Mesenchymal stem cell (in vitro differentiated cells and primary cell): ENCODE results near the gene EVL.

Source experiments
- DNase-seq: peaks from one replicate; pipeline ENCODE4 v3.0.0-alpha.2; 2013
- H2AFZ ChIP-seq: one replicate; pipeline ENCODE4 v1.6.1; 2013; ENCODE audit warnings: low read depth, mild to moderate bottlenecking, control low read depth, inconsistent platforms, low read length, moderate library complexity
- H2AK5ac ChIP-seq: 2 replicates; pipeline ENCODE4 v1.6.1; 2013; ENCODE audit warnings: low read length, moderate library complexity, mild to moderate bottlenecking, inconsistent platforms; ENCODE audit not compliant: severe bottlenecking
- H2BK120ac ChIP-seq: one replicate; pipeline ENCODE4 v1.6.1; 2013; ENCODE audit warnings: low read depth, mild to moderate bottlenecking, inconsistent platforms, low read length, moderate library complexity
- H2BK12ac ChIP-seq, 2 experiments: one replicate each; pipeline ENCODE4 v1.6.1; 2013; ENCODE audit warnings: inconsistent platforms in 2 of 2, low read length in 2 of 2, mild to moderate bottlenecking in 2 of 2, moderate library complexity in 2 of 2, control low read depth in 1 of 2
- H2BK15ac ChIP-seq: one replicate; pipeline ENCODE4 v1.6.1; 2013; ENCODE audit warnings: mild to moderate bottlenecking, low read depth, inconsistent platforms; ENCODE audit not compliant: poor library complexity, severe bottlenecking
- H2BK5ac ChIP-seq: 2 replicates; pipeline ENCODE4 v1.6.1; 2013; ENCODE audit warnings: low read depth, mild to moderate bottlenecking, low read length, control low read depth, inconsistent platforms; ENCODE audit not compliant: poor library complexity, severe bottlenecking
- H3K14ac ChIP-seq, 2 experiments: one replicate each; pipeline ENCODE4 v1.6.1; 2013; ENCODE audit warnings: inconsistent platforms in 2 of 2, low read length in 2 of 2, control low read depth in 1 of 2, mild to moderate bottlenecking in 1 of 2, moderate library complexity in 1 of 2
- H3K18ac ChIP-seq, 2 experiments: one replicate each; pipeline ENCODE4 v1.6.1; 2013; ENCODE audit warnings: inconsistent platforms in 2 of 2, low read length in 2 of 2, control low read depth in 1 of 2, low read depth in 1 of 2, mild to moderate bottlenecking in 1 of 2
- H3K23ac ChIP-seq, 2 experiments: one replicate each; pipeline ENCODE4 v1.6.1; 2013; ENCODE audit warnings: inconsistent platforms in 2 of 2, low read length in 2 of 2, mild to moderate bottlenecking in 2 of 2, moderate library complexity in 2 of 2, control low read depth in 1 of 2
- H3K27ac ChIP-seq: 2 replicates; pipeline ENCODE4 v1.5.1; 2013; ENCODE audit warnings: mild to moderate bottlenecking, moderate library complexity, low read length, control low read depth, inconsistent platforms; ENCODE audit not compliant: poor library complexity, severe bottlenecking
- H3K27me3 ChIP-seq, 2 experiments: 2 replicates each; pipeline versions ENCODE4 v1.6.1 to v1.7.0; 2013; ENCODE audit warnings: low read length in 2 of 2, mild to moderate bottlenecking in 2 of 2, moderate library complexity in 2 of 2, control low read depth in 1 of 2, inconsistent platforms in 1 of 2; ENCODE audit not compliant: control insufficient read depth in 1 of 2, insufficient read depth in 1 of 2
- H3K36me3 ChIP-seq, 2 experiments: 2 replicates each; pipeline versions ENCODE4 v1.6.1 to v1.7.0; 2013; ENCODE audit warnings: low read length in 2 of 2, control low read depth in 1 of 2, inconsistent platforms in 1 of 2, low read depth in 1 of 2, mild to moderate bottlenecking in 1 of 2; ENCODE audit not compliant: insufficient read depth in 2 of 2, control insufficient read depth in 1 of 2
- H3K4ac ChIP-seq, 2 experiments: one replicate each; pipeline ENCODE4 v1.6.1; 2013; ENCODE audit warnings: inconsistent platforms in 2 of 2, low read length in 2 of 2, mild to moderate bottlenecking in 2 of 2, moderate library complexity in 2 of 2, control low read depth in 1 of 2, low read depth in 1 of 2
- H3K4me1 ChIP-seq: 2 replicates; pipeline ENCODE4 v1.6.1; 2013; ENCODE audit warnings: low read depth, low read length, control low read depth; ENCODE audit not compliant: control insufficient read depth, insufficient read depth
- H3K4me2 ChIP-seq: 2 replicates; pipeline ENCODE4 v1.6.1; 2013; ENCODE audit warnings: low read length, mild to moderate bottlenecking, inconsistent platforms; ENCODE audit not compliant: poor library complexity, severe bottlenecking
- H3K4me3 ChIP-seq, 2 experiments: 2 replicates each; pipeline versions ENCODE4 v1.5.1 to v1.7.0; 2013; ENCODE audit warnings: low read length in 2 of 2, mild to moderate bottlenecking in 2 of 2, control low read depth in 1 of 2, low read depth in 1 of 2; ENCODE audit not compliant: insufficient read depth in 1 of 2
- H3K79me1 ChIP-seq: replicated peaks from 2 replicates; pipeline ENCODE4 v1.6.1; 2013; ENCODE audit warnings: mild to moderate bottlenecking, control low read depth, low read length, inconsistent platforms; ENCODE audit not compliant: poor library complexity, severe bottlenecking
- H3K9ac ChIP-seq: 2 replicates; pipeline ENCODE4 v1.7.0; 2013; ENCODE audit warnings: mild to moderate bottlenecking, low read length, moderate library complexity
- H3K9me3 ChIP-seq: 2 replicates; pipeline ENCODE4 v1.7.0; 2013; ENCODE audit warnings: mild to moderate bottlenecking, low read length; ENCODE audit not compliant: control insufficient read depth
- H4K8ac ChIP-seq: one replicate; pipeline ENCODE4 v1.6.1; 2013; ENCODE audit warnings: inconsistent platforms, mild to moderate bottlenecking, low read length, moderate library complexity
- H4K91ac ChIP-seq: one replicate; pipeline ENCODE4 v1.6.1; 2013; ENCODE audit warnings: mild to moderate bottlenecking, low read length, inconsistent platforms
- WGBS: methylation state at CpG from one replicate; pipeline ENCODE4 v1.1.7; 2013; ENCODE audit warnings: mixed read lengths; 5-methylcytosine and 5-hydroxymethylcytosine counted together

Gene EVL

DNA sequence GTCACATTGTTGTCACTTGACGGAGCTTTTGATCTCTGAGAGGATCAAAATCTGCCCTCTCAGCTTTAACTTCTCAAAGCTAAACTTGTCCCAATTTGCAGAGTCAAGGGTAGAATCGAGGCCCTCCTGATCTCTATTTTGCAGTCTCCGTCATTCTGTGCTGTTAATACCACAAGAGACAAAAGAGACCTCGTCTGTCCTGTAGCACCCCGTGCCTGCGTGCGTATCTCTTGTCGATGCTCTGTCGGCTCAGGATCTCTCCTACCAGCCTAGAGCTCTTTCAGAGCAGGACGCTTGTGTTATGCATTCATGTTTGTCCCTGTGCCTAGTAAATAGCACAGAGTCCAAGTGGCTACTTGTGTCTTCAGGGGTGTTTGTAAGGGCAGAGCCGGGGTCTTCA is 5.1 kb downstream of the EVL start:
- H3K18ac ChIP-seq: no peak overlapping the region
- no peak overlapping the region for H3K4ac ChIP-seq
- H4K8ac ChIP-seq: no peak overlapping the region
- DNase-seq: no peak
- H3K23ac ChIP-seq: no peak overlapping the region
- H3K9ac ChIP-seq: no peak overlapping the region
- H2BK120ac ChIP-seq: no peak overlapping the region
- H3K36me3 ChIP-seq: no peaks in the 10 kb centered on the region
- H2BK15ac ChIP-seq: no peak overlapping the region
- H3K4me3 ChIP-seq: no peak overlapping the region
- peaks cover 54% of the 10 kb centered on the region for H3K79me1 ChIP-seq
- H3K9me3 ChIP-seq: no peaks in the 10 kb centered on the region
- 93% methylated on average over 11 of the region's 11 CpGs for WGBS
- H3K27ac ChIP-seq: no peak overlapping the region
- no peak overlapping the region for H2AK5ac ChIP-seq
- H2BK12ac ChIP-seq: no peak overlapping the region
- H4K91ac ChIP-seq: no peak overlapping the region
- no peaks in the 10 kb centered on the region for H3K27me3 ChIP-seq
- no peak overlapping the region for H2BK5ac ChIP-seq
- H3K14ac ChIP-seq: no peak overlapping the region
- H3K4me1 ChIP-seq: peaks cover 6% of the 10 kb centered on the region
- no peak overlapping the region for H3K4me2 ChIP-seq
- H2AFZ ChIP-seq: no peak overlapping the region

DNA sequence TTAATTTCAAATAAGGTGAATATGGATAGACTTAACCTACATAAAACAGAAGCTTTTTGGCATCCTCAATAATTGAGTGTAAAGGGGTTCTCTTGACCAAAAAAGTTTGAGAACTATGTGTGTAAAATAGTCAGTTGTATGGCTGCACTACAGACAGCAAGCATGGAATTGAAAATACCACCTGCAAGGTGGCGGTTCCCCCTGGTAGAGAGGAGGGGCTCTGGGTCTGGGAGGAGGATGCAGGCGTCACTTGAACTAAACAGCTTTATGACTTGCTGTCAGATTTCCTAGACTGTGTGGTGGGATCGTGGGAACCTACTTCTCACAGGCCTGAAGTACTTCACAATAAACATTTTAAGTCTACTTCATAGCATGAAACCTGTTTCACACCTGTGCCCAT is 6.3 kb downstream of the EVL start:
- DNase-seq: no peak
- Histone ChIP-seq H3K23ac (no peak overlapping the region), H4K91ac (no peak overlapping the region), H3K4me2 (no peak overlapping the region), H3K27ac (no peak overlapping the region), H2AFZ (no peak overlapping the region), H2AK5ac (no peak overlapping the region), H3K27me3 (no peaks in the 10 kb centered on the region), H2BK15ac (no peak overlapping the region), H2BK120ac (no peak overlapping the region), H3K18ac (no peak overlapping the region), H3K4me1 (peaks cover 6% of the 10 kb centered on the region), H3K79me1 (peaks cover 54% of the 10 kb centered on the region), H3K9me3 (no peaks in the 10 kb centered on the region), H3K14ac (no peak overlapping the region), H2BK12ac (no peak overlapping the region), H3K36me3 (no peaks in the 10 kb centered on the region), H3K4ac (no peak overlapping the region), H4K8ac (no peak overlapping the region), H3K9ac (no peak overlapping the region), H3K4me3 (no peak overlapping the region), H2BK5ac (no peak overlapping the region)
- WGBS: 88% methylated on average over 2 of the region's 3 CpGs

GRCh38 chr14:100072783-100073346 is 7.6 kb downstream of the EVL start:
- H3K36me3 ChIP-seq: no peaks in the 10 kb centered on the region
- H3K14ac ChIP-seq: no peak overlapping the region
- H3K79me1 ChIP-seq: peaks cover 51% of the 10 kb centered on the region
- H3K4me3 ChIP-seq: no peak overlapping the region
- H4K8ac ChIP-seq: no peak overlapping the region
- no peak overlapping the region for H4K91ac ChIP-seq
- no peak overlapping the region for H3K4ac ChIP-seq
- WGBS: 89% methylated on average over 12 of the region's 14 CpGs
- no peak overlapping the region for H2BK120ac ChIP-seq
- H2AFZ ChIP-seq: no peak overlapping the region
- DNase-seq: no peak
- H2AK5ac ChIP-seq: no peak overlapping the region
- no peak overlapping the region for H3K4me2 ChIP-seq
- H2BK5ac ChIP-seq: no peak overlapping the region
- no peak overlapping the region for H3K27ac ChIP-seq
- peaks cover 6% of the 10 kb centered on the region for H3K4me1 ChIP-seq
- H2BK12ac ChIP-seq: no peak overlapping the region
- H3K9ac ChIP-seq: no peak overlapping the region
- no peak overlapping the region for H2BK15ac ChIP-seq
- H3K27me3 ChIP-seq: no peaks in the 10 kb centered on the region
- H3K18ac ChIP-seq: no peak overlapping the region
- no peaks in the 10 kb centered on the region for H3K9me3 ChIP-seq
- H3K23ac ChIP-seq: no peak overlapping the region

DNA sequence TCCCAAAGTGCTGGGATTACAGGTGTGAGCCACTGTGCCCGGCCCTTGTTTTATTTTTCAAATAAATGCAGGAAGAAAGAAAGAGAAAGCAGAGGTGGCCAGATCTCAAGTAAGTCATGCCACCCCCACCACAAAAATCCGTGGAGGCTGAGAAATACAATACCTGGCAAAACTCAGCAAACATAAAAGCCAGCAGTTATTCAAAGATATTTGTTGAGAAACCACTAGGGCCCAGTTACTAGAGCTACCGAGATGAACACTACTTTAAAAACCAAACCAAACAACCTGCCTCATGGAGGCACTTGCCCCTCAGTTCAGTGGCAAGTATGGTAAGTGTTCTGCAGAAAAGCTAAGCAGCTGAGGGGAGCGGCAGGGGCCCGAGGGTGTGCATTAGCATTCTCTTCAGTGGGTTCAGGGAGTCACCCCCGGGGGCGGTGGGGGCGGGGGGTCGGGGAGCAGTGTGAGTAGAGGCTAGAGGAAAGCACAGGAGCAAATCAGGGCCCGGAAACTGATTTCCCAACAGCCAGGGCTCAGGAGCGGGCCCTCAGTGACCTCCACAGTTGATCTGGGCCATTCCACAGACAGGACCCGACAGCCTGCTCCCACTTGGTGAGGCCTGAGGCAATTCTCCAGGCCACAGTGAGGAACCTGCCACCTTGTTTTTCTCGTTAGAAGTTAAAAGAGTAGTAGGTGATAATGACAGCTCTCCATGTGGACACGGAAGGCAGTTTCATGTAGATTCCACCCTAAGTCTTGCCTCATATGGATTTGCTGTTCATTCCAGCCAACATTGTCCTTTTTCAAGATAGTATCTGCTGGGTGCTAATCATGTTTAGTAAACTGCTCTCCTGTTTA is 8.6 kb downstream of the EVL start:
- DNase-seq: no peak
- 89% methylated on average over 13 of the region's 14 CpGs for WGBS
- no peak overlapping the region for H3K4ac ChIP-seq
- no peaks in the 10 kb centered on the region for H3K36me3 ChIP-seq
- no peak overlapping the region for H3K4me2 ChIP-seq
- H2BK5ac ChIP-seq: no peak overlapping the region
- no peak overlapping the region for H3K4me3 ChIP-seq
- H3K27me3 ChIP-seq: no peaks in the 10 kb centered on the region
- no peaks in the 10 kb centered on the region for H3K9me3 ChIP-seq
- no peak overlapping the region for H2BK15ac ChIP-seq
- H3K4me1 ChIP-seq: peaks cover 7% of the 10 kb centered on the region
- H3K23ac ChIP-seq: no peak overlapping the region
- H3K79me1 ChIP-seq: peaks cover 44% of the 10 kb centered on the region
- H3K27ac ChIP-seq: no peak overlapping the region
- no peak overlapping the region for H2BK120ac ChIP-seq
- H2BK12ac ChIP-seq: no peak overlapping the region
- no peak overlapping the region for H3K9ac ChIP-seq
- H4K8ac ChIP-seq: no peak overlapping the region
- H2AK5ac ChIP-seq: no peak overlapping the region
- H3K18ac ChIP-seq: no peak overlapping the region
- H3K14ac ChIP-seq: no peak overlapping the region
- H2AFZ ChIP-seq: no peak overlapping the region
- H4K91ac ChIP-seq: no peak overlapping the region
